IMR-90 (cell line): Measurements from ENCODE around the gene AGAP1. TPM values are rescaled to one million over a fixed set of nuclear protein-coding genes. Genes with fewer than 3 reads are reported as not detected.

Source experiments
- ATAC-seq: fragments of 200-7000 bp; cut with Tn5 transposase; 2 replicates; pipeline ENCODE4 v1.9.1; 2020; ENCODE audit warnings: low read depth, mild to moderate bottlenecking, moderate library complexity
- BruUV-seq: library from RNA; stranded (reverse); fragments of 400-500 nt; replicated peaks from 2 replicates; lab custom pipeline; 2021; lab: Mats Ljungman, UMichigan
- CTCF ChIA-PET: fragments of 300-600 bp; formaldehyde crosslinking; extraction: SDS; loops from one replicate; lab custom pipeline; 2021; ENCODE audit warnings: antibody characterized with exemption; lab: Yijun Ruan, JAX
- POLR2A ChIA-PET: fragments of 300-600 bp; sonication (Branson Sonifier 250); formaldehyde crosslinking; loops from one replicate; lab custom pipeline; 2022; ENCODE audit warnings: antibody characterized with exemption; ENCODE audit not compliant: unreplicated experiment; lab: Charles Lee
- DNase-seq: peaks from one replicate; pipeline ENCODE4 v3.0.0; 2013
- H2AFZ ChIP-seq: replicated peaks from 2 replicates; pipeline ENCODE3; 2013; ENCODE audit warnings: low read length, mild to moderate bottlenecking; ENCODE audit not compliant: poor library complexity
- H2AK5ac ChIP-seq: 2 replicates; pipeline ENCODE4 v1.6.1; 2013; ENCODE audit warnings: low read depth, low read length, inconsistent platforms
- H2AK9ac ChIP-seq: replicated peaks from 2 replicates; pipeline ENCODE3; 2013; ENCODE audit warnings: mild to moderate bottlenecking, low read depth, low read length, moderate library complexity; ENCODE audit not compliant: poor library complexity
- H2BK120ac ChIP-seq: 2 replicates; pipeline ENCODE4 v1.6.1; 2013; ENCODE audit warnings: low read depth, low read length, inconsistent platforms
- H2BK15ac ChIP-seq: 3 replicates; pipeline ENCODE4 v1.6.1; 2013; ENCODE audit warnings: low read depth, low read length, inconsistent platforms
- H2BK20ac ChIP-seq: 2 replicates; pipeline ENCODE4 v1.6.1; 2013; ENCODE audit warnings: low read depth, mild to moderate bottlenecking, inconsistent platforms, low read length, moderate library complexity
- H2BK5ac ChIP-seq: 2 replicates; pipeline ENCODE4 v1.6.1; 2013; ENCODE audit warnings: mild to moderate bottlenecking, low read depth, low read length, inconsistent platforms; ENCODE audit not compliant: poor library complexity, severe bottlenecking
- H3K14ac ChIP-seq: replicated peaks from 2 replicates; pipeline ENCODE4 v1.6.1; 2013; ENCODE audit warnings: low read depth, low read length, inconsistent platforms
- H3K18ac ChIP-seq: 2 replicates; pipeline ENCODE4 v1.6.1; 2013; ENCODE audit warnings: low read depth, low read length, control low read depth
- H3K23ac ChIP-seq: 2 replicates; pipeline ENCODE4 v1.6.1; 2013; ENCODE audit warnings: low read depth, low read length, inconsistent platforms
- H3K27ac ChIP-seq: 2 replicates; pipeline ENCODE4 v1.5.1; 2013; ENCODE audit warnings: mild to moderate bottlenecking, control low read depth, low read length; ENCODE audit not compliant: insufficient read depth
- H3K27me3 ChIP-seq: 2 replicates; pipeline ENCODE4 v1.6.1; 2013; ENCODE audit warnings: low read length; ENCODE audit not compliant: control insufficient read depth, insufficient read depth
- H3K36me3 ChIP-seq: 2 replicates; pipeline ENCODE4 v1.6.1; 2013; ENCODE audit warnings: low read length, mixed read lengths; ENCODE audit not compliant: control insufficient read depth, insufficient read depth
- H3K4ac ChIP-seq: 2 replicates; pipeline ENCODE4 v1.6.1; 2013; ENCODE audit warnings: low read depth, low read length, inconsistent platforms
- H3K4me1 ChIP-seq: 2 replicates; pipeline ENCODE4 v1.6.1; 2013; ENCODE audit warnings: low read length, mixed read lengths; ENCODE audit not compliant: control insufficient read depth, insufficient read depth
- H3K4me2 ChIP-seq: 2 replicates; pipeline ENCODE4 v1.6.1; 2013; ENCODE audit warnings: low read depth, mild to moderate bottlenecking, control low read depth, low read length, moderate library complexity
- H3K4me3 ChIP-seq: 2 replicates; pipeline ENCODE4 v1.5.1; 2013; ENCODE audit warnings: low read depth, mild to moderate bottlenecking, control low read depth, low read length, moderate library complexity; ENCODE audit not compliant: insufficient read depth
- H3K56ac ChIP-seq: 2 replicates; pipeline ENCODE4 v1.6.1; 2013; ENCODE audit warnings: low read length, inconsistent platforms; ENCODE audit not compliant: insufficient read depth; ENCODE audit errors: extremely low read depth
- H3K79me1 ChIP-seq, 2 experiments: 2 replicates each; pipeline ENCODE4 v1.6.1; 2013; ENCODE audit warnings: low read length in 2 of 2, inconsistent platforms in 1 of 2, low read depth in 1 of 2
- H3K9ac ChIP-seq: 2 replicates; pipeline ENCODE4 v1.6.1; 2013; ENCODE audit warnings: low read depth, low read length, control low read depth
- H3K9me1 ChIP-seq: 2 replicates; pipeline ENCODE4 v1.6.1; 2013; ENCODE audit warnings: low read length, inconsistent platforms; ENCODE audit not compliant: insufficient read depth
- H3K9me3 ChIP-seq: 2 replicates; pipeline ENCODE4 v1.6.1; 2013; ENCODE audit warnings: low read length; ENCODE audit not compliant: control insufficient read depth, insufficient read depth
- H4K20me1 ChIP-seq: 2 replicates; pipeline ENCODE4 v1.6.1; 2013; ENCODE audit warnings: low read length, inconsistent platforms; ENCODE audit not compliant: insufficient read depth
- H4K5ac ChIP-seq: 2 replicates; pipeline ENCODE4 v1.6.1; 2013; ENCODE audit warnings: mild to moderate bottlenecking, low read depth, low read length, control low read depth
- H4K8ac ChIP-seq, 2 experiments: 2 replicates each; pipeline ENCODE4 v1.6.1; 2013; ENCODE audit warnings: low read depth in 2 of 2, low read length in 2 of 2, control low read depth in 1 of 2, inconsistent platforms in 1 of 2
- H4K91ac ChIP-seq: 2 replicates; pipeline ENCODE4 v1.6.1; 2013; ENCODE audit warnings: low read depth, low read length, inconsistent platforms; ENCODE audit not compliant: insufficient read depth
- BHLHE40 ChIP-seq: fragments of 150-350 bp; IDR thresholded peaks from 2 replicates; pipeline ENCODE4 v1.6.1; 2016; ENCODE audit warnings: mild to moderate bottlenecking, low read depth, low read length
- CHD1 ChIP-seq: IDR thresholded peaks from 2 replicates; pipeline ENCODE4 v1.6.1; 2012; ENCODE audit warnings: low read depth, low read length, improper control_type of control experiment
- FOS ChIP-seq: fragments of 150-350 bp; IDR thresholded peaks from 2 replicates; pipeline ENCODE4 v1.6.1; 2016; ENCODE audit warnings: low read depth, low read length
- MAZ ChIP-seq: IDR thresholded peaks from 2 replicates; pipeline ENCODE4 v1.6.1; 2012; ENCODE audit warnings: low read depth, mild to moderate bottlenecking, low read length, improper control_type of control experiment, moderate library complexity, borderline replicate concordance
- NFE2L2 ChIP-seq: fragments of 150-350 bp; IDR thresholded peaks from 2 replicates; pipeline ENCODE4 v1.6.1; 2016; ENCODE audit warnings: low read depth, mild to moderate bottlenecking, low read length
- SMC3 ChIP-seq: fragments of 150-350 bp; IDR thresholded peaks from 2 replicates; pipeline ENCODE4 v1.6.1; 2016; ENCODE audit warnings: low read depth, mild to moderate bottlenecking, antibody characterized with exemption, low read length, moderate library complexity
- WGBS, 2 experiments: methylation state at CpG; one replicate each; pipeline versions ENCODE4 v1.1.5 to v1.1.7; 2013; ENCODE audit warnings: missing lambda C conversion rate in 2 of 2; ENCODE audit not compliant: insufficient read length in 1 of 2; ENCODE audit errors: extremely low coverage in 2 of 2; 5-methylcytosine and 5-hydroxymethylcytosine counted together
- dilution Hi-C: fragments of 300-500 bp; cut with HindIII; formaldehyde crosslinking; loops from one replicate; pipeline ENCODE4 v1.14.3; 2018; ENCODE audit warnings: low sequenced_read_pairs; ENCODE audit not compliant: unreplicated experiment
- in situ Hi-C: fragments of 300-500 bp; cut with MboI; formaldehyde crosslinking; loops from 3 replicates; pipeline ENCODE4 v1.14.3; 2019; ENCODE audit warnings: low sequenced_read_pairs, inconsistent platforms, mixed read lengths
- intact Hi-C: fragments of 100-400 bp; cut with micrococcal nuclease; formaldehyde crosslinking; loops from 2 replicates; pipeline ENCODE4 v1.10.0; 2022
- polyA plus RNA-seq, 3 experiments: library from polyadenylated mRNA; depleted of rRNA; stranded (reverse); fragments of >200 nt; gene quantifications; 2 replicates each; pipeline ENCODE4 v1.2.3, GENCODE V29; 2012; ENCODE audit warnings: low replicate concordance in 1 of 3
- total RNA-seq: library from RNA; depleted of rRNA; stranded (reverse); fragments of >200 nt; gene quantifications from 2 replicates; pipeline ENCODE4 v1.2.3, GENCODE V29; 2012

AGAP1 gene
- total and polyA plus RNA-seq, 2 of the 4 experiments (the other 2 are of a cell fraction): 15.1 to 16.4 TPM

DNA sequence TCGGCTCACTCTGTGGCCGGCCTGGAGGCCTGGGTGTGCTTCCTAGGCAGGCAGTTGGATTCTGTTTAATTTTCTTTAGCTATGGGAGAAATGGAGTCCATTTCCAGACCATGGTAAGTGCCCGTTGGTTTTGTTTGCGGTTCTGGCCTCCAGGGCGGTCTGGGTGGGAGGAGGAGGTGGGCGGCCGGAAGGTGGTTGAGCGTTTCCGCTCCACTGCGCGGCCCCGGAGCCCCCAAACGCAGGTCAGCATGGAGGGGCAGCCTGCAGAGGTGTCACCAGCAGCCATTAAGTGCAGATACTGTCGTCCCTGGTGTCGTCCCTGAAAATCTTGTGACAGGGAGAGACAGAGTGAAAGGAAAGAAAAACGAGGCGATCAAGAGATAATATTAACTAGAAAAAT is 370.5 kb downstream of the AGAP1 start:
- Histone ChIP-seq H3K4me1 (no peaks in the 10 kb centered on the region; the same call in 1 of the 2 replicates), H3K36me3 (no peaks in the 10 kb centered on the region), H2BK120ac (no peak overlapping the region), H2BK15ac (no peak overlapping the region), H3K9me3 (no peaks in the 10 kb centered on the region), H3K27me3 (no peaks in the 10 kb centered on the region), H2BK20ac (no peak overlapping the region), H3K27ac (no peak overlapping the region), H3K9me1 (peaks cover 4% of the 10 kb centered on the region; the same call in 1 of the 2 replicates), H3K79me1 (peaks cover 0 to 3% of the 10 kb centered on the region in 2 experiments; a peak in 2 of 4 replicates), H4K20me1 (peaks cover 4% of the 10 kb centered on the region; the same call in 1 of the 2 replicates), H3K4me3 (no peak overlapping the region), H3K23ac (no peak overlapping the region), H2AK9ac (no peak overlapping the region), H3K4me2 (no peak overlapping the region), H2BK5ac (no peak overlapping the region), H4K91ac (no peak overlapping the region), H4K8ac (no peak overlapping the region), H3K56ac (no peak overlapping the region), H3K9ac (no peak overlapping the region), H2AK5ac (no peak overlapping the region), H3K14ac (no peak overlapping the region), H2AFZ (no peak overlapping the region), H4K5ac (no peak overlapping the region), H3K18ac (no peak overlapping the region), H3K4ac (no peak overlapping the region)
- no TSS peak for BruUV-seq
- ChIA-PET POLR2A (no interaction called here), CTCF (no interaction called here)
- TF ChIP-seq CHD1: no peak
- no peak for TF ChIP-seq SMC3
- TF ChIP-seq MAZ: no peak
- no peak for TF ChIP-seq FOS
- no peak for TF ChIP-seq BHLHE40
- TF ChIP-seq NFE2L2: no peak
- dilution Hi-C loops: no loop called here
- 81% methylated on average over 5 of the region's 17 CpGs; no CpG with 5 or more reads in 1 of the 2 experiments for whole genome bisulfite sequencing, 2 experiments
- no peak for DNase-seq
- in situ Hi-C loops: no loop called here
- intact Hi-C loops: no loop called here
- no peak for ATAC-seq
